Measurements from ENCODE around the gene MTUS2. TPM values are rescaled to one million over a fixed set of nuclear protein-coding genes. Genes with fewer than 3 reads are reported as not detected.

The MTUS2 gene
- total and polyA plus RNA-seq, 2 donors (not counting 3 experiments of a cell fraction or from before 2014, with no cell fraction given), result not detected

GRCh38 chr13:28850226-28850625, 30.1 kb downstream of the MTUS2 start:
- Histone ChIP-seq H3K9me3 (replicated peaks; ENCODE audit: control insufficient read depth, insufficient read depth, low read length) (no peaks in the 10 kb centered on the region), H4K20me1 (replicated peaks; ENCODE audit: control insufficient read depth, extremely low read depth, insufficient read depth, low read length) (no peaks in the 10 kb centered on the region), H2AFZ (ENCODE audit: low read depth, low read length) (no peak overlapping the region), H3K36me3 (ENCODE audit: control insufficient read depth in 2 of 2, extremely low read depth in 1 of 2, insufficient read depth in 2 of 2, low read length in 2 of 2) (no peaks in the 10 kb centered on the region), H3K4me1 (ENCODE audit: control insufficient read depth, extremely low read depth, insufficient read depth, low read length) (no peaks in the 10 kb centered on the region), H3K27ac (ENCODE audit: insufficient read depth, low read depth, low read length) (no peak overlapping the region), H3K9me1 (replicated peaks; ENCODE audit: control insufficient read depth, extremely low read depth, insufficient read depth, low read length) (no peaks in the 10 kb centered on the region), H3K4me3 (replicated peaks in 1 of 3; ENCODE audit: insufficient read depth in 1 of 3, low read depth in 1 of 3, low read length in 3 of 3) (no peak overlapping the region), H3K9ac (replicated peaks; ENCODE audit: extremely low read depth, insufficient read depth, low read length) (no peak overlapping the region), H3K27me3 (ENCODE audit: control insufficient read depth in 2 of 2, insufficient read depth in 2 of 2, low read length in 2 of 2) (peaks cover 0 to under 1% of the 10 kb centered on the region in 2 experiments), H3K79me2 (ENCODE audit: control insufficient read depth, insufficient read depth, low read length) (no peaks in the 10 kb centered on the region), H3K4me2 (ENCODE audit: insufficient read depth, low read length) (no peak overlapping the region)
- DNase-seq (ENCODE audit: low read depth, low spot score) (no peak), FAIRE-seq (no peak)
- intact Hi-C loops (cut with micrococcal nuclease), result no loop called here
- ChIA-PET POLR2A (no interaction called here), CTCF (no interaction called here)
- no TSS peak for BruUV-seq (replicated peaks)
- TF ChIP-seq GATA2 (IDR thresholded peaks at IDR 0.05; ENCODE audit: insufficient read depth, insufficient read length, low read depth, low read length) (no peak), CTCF (IDR thresholded peaks at IDR 0.05; ENCODE audit: extremely low read depth in 1 of 2, insufficient read depth in 1 of 2, low read depth in 1 of 2, low read length in 2 of 2) (no peak), MYC (IDR thresholded peaks at IDR 0.05; ENCODE audit: low read depth, low read length) (no peak), POLR2A (IDR thresholded peaks at IDR 0.05; ENCODE audit: low read depth, low read length) (no peak), JUN (IDR thresholded peaks at IDR 0.05; ENCODE audit: borderline replicate concordance, insufficient read depth, insufficient read length, low read depth) (no peak), EZH2 (IDR thresholded peaks at IDR 0.05; ENCODE audit: borderline replicate concordance, low read depth, low read length, severe bottlenecking) (no peak), FOS (IDR thresholded peaks at IDR 0.05; ENCODE audit: borderline replicate concordance, insufficient read depth, low read length) (no peak), POLR2AphosphoS5 (IDR thresholded peaks at IDR 0.05; ENCODE audit: insufficient read depth, low read depth, low read length) (no peak), MAX (IDR thresholded peaks at IDR 0.05; ENCODE audit: insufficient read depth, insufficient read length) (no peak)
- dilution Hi-C loops (cut with MboI; ENCODE audit: extremely low pct_ligation_motif_present, low sequenced_read_pairs), result no loop called here
